HAP-1 (cell line): ENCODE measurements around the gene DSN1.
"Not testable (repeated sequence)": the region's sequence is repeated elsewhere in the genome, so short reads cannot be mapped to it uniquely, and the experiment has no call there.

Experiments
- DNase-seq, 2 experiments: peaks; one replicate each; pipeline ENCODE4 v3.0.0-alpha.2; 2016 to 2020; ENCODE audit warnings: low spot score in 2 of 2
- H3K27me3 ChIP-seq: fragments of 250-450 bp; sonication (Bioruptor Pico); 2 replicates; pipeline ENCODE4 v1.5.1; 2020; ENCODE audit warnings: low read depth, mild to moderate bottlenecking, moderate library complexity
- H3K36me3 ChIP-seq: fragments of 250-450 bp; sonication (Bioruptor Pico); replicated peaks from 2 replicates; pipeline ENCODE4 v1.5.1; 2020; ENCODE audit warnings: mild to moderate bottlenecking
- H3K4me1 ChIP-seq: fragments of 250-450 bp; sonication (Bioruptor Pico); 2 replicates; pipeline ENCODE4 v1.5.1; 2020; ENCODE audit warnings: mild to moderate bottlenecking
- H3K4me3 ChIP-seq: fragments of 250-450 bp; sonication (Bioruptor Pico); 2 replicates; pipeline ENCODE4 v1.5.1; 2020; ENCODE audit warnings: mild to moderate bottlenecking, moderate library complexity
- H3K9me3 ChIP-seq: fragments of 250-450 bp; sonication (Bioruptor Pico); 2 replicates; pipeline ENCODE4 v1.5.1; 2020; ENCODE audit warnings: mild to moderate bottlenecking, moderate library complexity
- in situ Hi-C: fragments of 300-500 bp; cut with MboI; formaldehyde crosslinking; loops from 3 replicates; pipeline ENCODE4 v1.14.3; 2020; ENCODE audit warnings: low sequenced_read_pairs, inconsistent platforms, mixed read lengths

The DSN1 gene

GRCh38 chr20:36805396-36805795 lies 31.8 kb upstream of the DSN1 start:
- no peaks in the 10 kb centered on the region for H3K27me3 ChIP-seq
- no peaks in the 10 kb centered on the region for H3K4me1 ChIP-seq
- DNase-seq = no peak
- peaks cover 86% of the 10 kb centered on the region for H3K36me3 ChIP-seq
- H3K4me3 ChIP-seq = no peak overlapping the region
- no peaks in the 10 kb centered on the region for H3K9me3 ChIP-seq
- in situ Hi-C loops = no loop called here

DNA sequence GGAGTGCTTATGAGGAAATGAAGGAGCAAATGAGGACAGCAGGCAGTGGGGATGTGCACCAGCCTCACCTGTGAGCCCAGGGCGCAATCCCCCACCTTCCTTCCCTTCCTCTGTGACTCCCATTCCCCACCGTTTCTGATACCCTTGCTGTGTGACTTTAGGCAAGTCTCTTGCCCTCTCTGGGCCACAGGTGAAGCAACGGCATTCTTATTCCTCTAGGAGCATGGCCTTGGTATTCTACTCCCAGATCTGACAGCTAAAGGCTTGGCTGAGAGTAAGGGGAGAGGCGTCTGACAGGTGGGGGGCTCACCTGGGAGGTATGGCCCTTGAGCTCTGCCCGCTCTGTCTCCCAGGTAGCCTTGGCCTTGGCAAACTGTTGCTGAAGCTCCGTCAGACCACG lies 30.9 kb upstream of the DSN1 start:
- DNase-seq = no peak
- Histone ChIP-seq H3K36me3 (peaks cover 90% of the 10 kb centered on the region), H3K27me3 (no peaks in the 10 kb centered on the region), H3K9me3 (no peaks in the 10 kb centered on the region), H3K4me3 (no peak overlapping the region), H3K4me1 (no peaks in the 10 kb centered on the region)
- in situ Hi-C loops = no loop called here

DNA sequence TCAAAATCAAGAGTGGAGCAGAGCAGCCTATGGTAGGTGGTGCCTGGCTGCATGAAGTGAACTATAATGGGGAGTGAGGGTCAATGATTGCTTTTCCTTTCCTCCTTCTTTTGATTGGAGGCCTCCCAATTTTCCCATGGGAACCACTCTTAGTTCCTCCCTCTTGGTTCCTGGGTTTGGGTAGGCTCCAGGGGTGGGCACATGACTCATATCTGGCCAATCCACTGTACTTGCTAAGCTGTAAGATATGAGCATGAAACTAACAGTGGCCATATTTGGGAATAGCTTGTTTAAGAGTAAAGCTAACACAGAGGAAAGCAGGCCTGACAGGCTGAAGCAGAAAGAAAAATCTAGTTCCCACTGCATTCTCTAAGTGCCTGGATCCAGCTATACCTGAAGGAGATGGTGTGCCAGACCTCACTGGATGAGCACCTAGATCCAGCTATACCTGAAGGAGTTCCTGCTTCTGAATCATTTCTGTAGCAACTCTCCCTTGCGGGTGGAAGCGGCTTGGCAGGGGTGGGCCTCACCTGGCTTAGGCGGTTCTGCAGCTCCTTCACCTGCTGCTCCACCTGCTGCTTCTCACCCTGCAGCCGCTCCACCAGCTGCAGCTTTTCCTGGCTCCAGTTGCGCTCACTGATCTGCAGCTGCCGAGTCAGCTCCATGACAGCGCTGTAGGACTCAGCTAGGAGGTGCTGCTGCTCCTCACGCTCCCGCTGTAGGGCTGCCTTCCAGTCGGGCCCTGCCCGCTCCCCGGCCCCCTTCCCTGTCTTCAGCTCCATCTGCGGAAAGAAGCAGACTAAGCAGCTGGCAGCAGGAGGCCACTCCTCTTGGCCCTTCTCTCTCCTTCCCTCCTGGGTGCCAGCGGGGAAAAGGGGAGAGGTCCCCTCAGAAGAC lies 29.0 kb upstream of the DSN1 start:
- Histone ChIP-seq H3K27me3 (no peaks in the 10 kb centered on the region), H3K9me3 (no peaks in the 10 kb centered on the region), H3K36me3 (peaks cover 94% of the 10 kb centered on the region), H3K4me3 (no peak overlapping the region), H3K4me1 (no peaks in the 10 kb centered on the region)
- in situ Hi-C loops = no loop called here
- no peak for DNase-seq

- no peak for DNase-seq
- in situ Hi-C loops = no loop called here
- H3K36me3 ChIP-seq = peaks cover 91% of the 10 kb centered on the region
- H3K27me3 ChIP-seq = no peaks in the 10 kb centered on the region
- no peak overlapping the region for H3K4me3 ChIP-seq
- H3K4me1 ChIP-seq = no peaks in the 10 kb centered on the region
- H3K9me3 ChIP-seq = no peaks in the 10 kb centered on the region
These were observed 26.8 kb upstream of the DSN1 start for GRCh38 chr20:36800410-36800809.

GRCh38 chr20:36799313-36799712 lies 25.8 kb upstream of the DSN1 start:
- H3K9me3 ChIP-seq, H3K4me3 ChIP-seq, H3K27me3 ChIP-seq, DNase-seq, H3K4me1 ChIP-seq, in situ Hi-C loops: not testable (repeated sequence)
- peaks cover 86% of the 10 kb centered on the region for H3K36me3 ChIP-seq

- no peaks in the 10 kb centered on the region for H3K27me3 ChIP-seq
- in situ Hi-C loops = no loop called here
- H3K4me3 ChIP-seq = no peak overlapping the region
- H3K36me3 ChIP-seq = peaks cover 84% of the 10 kb centered on the region
- no peaks in the 10 kb centered on the region for H3K9me3 ChIP-seq
- no peaks in the 10 kb centered on the region for H3K4me1 ChIP-seq
- DNase-seq = no peak
These were observed 23.3 kb upstream of the DSN1 start for GRCh38 chr20:36796875-36797274.

DNA sequence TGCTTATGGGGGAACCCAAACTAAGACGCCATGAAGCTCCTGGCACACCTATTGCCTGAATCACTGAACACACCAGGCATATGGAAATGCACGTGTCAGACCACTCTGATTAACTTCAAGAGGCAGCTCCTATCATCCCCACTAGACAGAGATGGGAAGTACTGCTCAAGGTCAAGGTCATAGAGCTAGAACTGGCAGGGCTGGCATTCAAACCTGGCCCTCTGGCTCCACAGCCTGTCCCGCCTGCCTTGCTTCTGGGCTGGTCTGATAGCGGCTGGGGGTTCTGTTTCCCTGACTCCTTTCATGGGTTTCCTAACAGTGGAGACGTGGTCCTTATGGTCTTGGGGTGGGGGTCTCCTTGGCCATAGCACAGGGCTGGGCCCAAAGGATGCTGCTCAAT lies 22.6 kb upstream of the DSN1 start:
- H3K4me3 ChIP-seq = no peak overlapping the region
- H3K9me3 ChIP-seq = no peaks in the 10 kb centered on the region
- peaks cover 85% of the 10 kb centered on the region for H3K36me3 ChIP-seq
- no peaks in the 10 kb centered on the region for H3K27me3 ChIP-seq
- no peaks in the 10 kb centered on the region for H3K4me1 ChIP-seq
- in situ Hi-C loops = no loop called here
- no peak for DNase-seq

DNA sequence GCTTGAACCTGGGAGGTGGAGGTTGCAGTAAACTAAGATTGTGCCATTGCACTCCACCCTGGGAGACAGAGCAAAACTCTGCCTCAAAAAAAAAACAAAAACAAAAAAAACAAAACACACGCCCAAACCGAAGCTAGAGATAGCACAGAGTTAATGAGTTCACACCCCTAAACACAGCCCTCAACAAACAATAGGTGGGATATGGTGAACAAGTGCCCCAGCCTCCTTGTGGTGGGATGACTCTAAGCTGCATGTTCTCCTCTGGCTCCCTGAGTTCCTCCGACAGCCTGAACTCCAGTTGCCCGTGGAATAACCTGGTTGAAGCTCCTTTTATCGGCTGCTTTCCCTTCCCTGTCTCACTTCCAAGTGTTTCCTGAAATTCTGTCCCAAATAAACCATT lies 22.1 kb upstream of the DSN1 start:
- Histone ChIP-seq H3K27me3 (no peaks in the 10 kb centered on the region), H3K4me3 (no peak overlapping the region), H3K4me1 (no peaks in the 10 kb centered on the region), H3K36me3 (peaks cover 81% of the 10 kb centered on the region), H3K9me3 (no peaks in the 10 kb centered on the region)
- in situ Hi-C loops = no loop called here
- no peak for DNase-seq

DNA sequence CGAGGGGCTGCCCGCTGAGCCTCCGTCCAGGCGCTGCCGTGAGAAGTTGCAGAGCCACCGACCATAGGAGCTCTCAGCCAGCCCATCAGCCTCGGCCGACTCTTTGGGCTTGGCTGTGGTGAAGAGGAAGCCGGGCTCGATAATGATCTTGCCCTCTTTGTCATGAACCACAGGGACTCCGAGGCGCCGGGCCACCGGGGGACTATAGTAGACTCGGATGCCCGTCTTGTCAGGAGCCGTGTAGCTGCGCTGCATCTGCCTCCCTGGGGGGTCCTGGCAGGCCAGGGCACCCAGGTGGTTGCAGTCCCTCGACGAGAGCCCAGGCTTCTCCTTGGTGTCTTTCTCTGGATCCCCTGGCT lies 20.5 kb upstream of the DSN1 start:
- Histone ChIP-seq H3K36me3 (peaks cover 68% of the 10 kb centered on the region), H3K9me3 (no peaks in the 10 kb centered on the region), H3K4me3 (no peak overlapping the region), H3K27me3 (no peaks in the 10 kb centered on the region), H3K4me1 (no peaks in the 10 kb centered on the region)
- in situ Hi-C loops = no loop called here
- no peak for DNase-seq

DNA sequence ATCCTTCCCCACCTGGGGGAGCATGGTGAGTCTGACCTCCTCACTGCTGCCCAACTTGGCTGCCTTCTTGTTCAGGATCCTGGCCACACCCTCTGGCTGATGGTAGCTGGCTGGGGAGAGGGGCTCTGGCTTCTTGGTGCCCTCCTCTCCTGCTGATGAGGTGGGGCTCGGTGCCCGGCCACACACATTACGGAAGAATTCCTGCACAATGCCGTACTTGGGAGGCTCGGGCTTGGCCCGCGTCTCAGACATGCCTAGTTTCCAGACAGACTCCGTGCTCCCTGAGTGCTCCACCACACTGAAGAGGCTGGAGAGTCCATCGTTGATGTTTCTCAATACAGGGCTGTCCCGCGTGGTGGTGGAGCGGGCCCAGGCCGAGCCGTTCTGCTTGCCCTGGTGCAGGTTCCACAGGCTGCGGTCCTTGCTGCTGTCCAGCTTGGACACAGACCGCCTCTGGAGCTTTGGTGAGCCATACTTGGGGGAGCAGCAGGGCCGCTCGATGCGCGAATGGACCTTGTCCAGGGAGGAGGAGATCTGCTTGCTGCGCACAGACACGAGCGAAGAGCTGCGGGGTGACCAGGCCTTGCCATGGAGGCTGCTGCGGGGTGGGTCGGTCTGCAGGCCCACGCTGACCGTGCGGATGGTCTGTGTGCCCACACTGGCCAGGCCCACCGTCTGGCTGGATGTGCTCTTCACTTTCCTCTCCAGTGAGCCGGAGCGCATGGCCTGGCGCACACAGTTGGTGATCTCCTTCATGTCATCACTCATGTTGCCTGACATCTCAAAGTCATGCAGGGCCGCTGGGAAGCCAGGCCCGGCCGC lies 19.9 kb upstream of the DSN1 start:
- in situ Hi-C loops = no loop called here
- no peak for DNase-seq
- H3K4me3 ChIP-seq = no peak overlapping the region
- H3K27me3 ChIP-seq = no peaks in the 10 kb centered on the region
- no peaks in the 10 kb centered on the region for H3K9me3 ChIP-seq
- H3K4me1 ChIP-seq = no peaks in the 10 kb centered on the region
- H3K36me3 ChIP-seq = peaks cover 64% of the 10 kb centered on the region

GRCh38 chr20:36792422-36792821 lies 18.9 kb upstream of the DSN1 start:
- peak; percentile 48 to 70 for DNase-seq
- H3K27me3 ChIP-seq = no peaks in the 10 kb centered on the region
- H3K4me1 ChIP-seq = no peaks in the 10 kb centered on the region
- in situ Hi-C loops = no loop called here
- H3K4me3 ChIP-seq = no peak overlapping the region
- peaks cover 53% of the 10 kb centered on the region for H3K36me3 ChIP-seq
- no peaks in the 10 kb centered on the region for H3K9me3 ChIP-seq

DNA sequence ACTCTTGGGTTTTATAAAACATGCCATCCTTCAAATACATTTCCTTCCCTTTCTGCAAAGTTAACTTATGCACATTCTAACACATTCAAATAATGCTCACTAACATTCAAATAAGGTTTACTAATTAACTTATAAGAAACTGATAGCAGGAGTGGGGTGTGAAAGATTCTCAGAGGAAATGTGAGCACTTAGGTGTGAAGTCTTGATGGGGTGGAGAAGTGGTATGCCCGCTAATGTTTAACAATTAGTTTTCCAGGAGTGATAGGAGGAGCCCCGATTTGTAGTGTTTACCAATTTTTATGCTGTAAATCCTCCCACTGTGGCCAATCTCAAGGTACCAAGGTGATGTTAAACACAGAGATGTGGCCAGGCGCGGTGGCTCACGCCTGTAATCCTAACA lies 18.3 kb upstream of the DSN1 start:
- H3K9me3 ChIP-seq = no peaks in the 10 kb centered on the region
- no peak for DNase-seq
- H3K4me1 ChIP-seq = no peaks in the 10 kb centered on the region
- in situ Hi-C loops = no loop called here
- peaks cover 49% of the 10 kb centered on the region for H3K36me3 ChIP-seq
- no peaks in the 10 kb centered on the region for H3K27me3 ChIP-seq
- H3K4me3 ChIP-seq = no peak overlapping the region

DNA sequence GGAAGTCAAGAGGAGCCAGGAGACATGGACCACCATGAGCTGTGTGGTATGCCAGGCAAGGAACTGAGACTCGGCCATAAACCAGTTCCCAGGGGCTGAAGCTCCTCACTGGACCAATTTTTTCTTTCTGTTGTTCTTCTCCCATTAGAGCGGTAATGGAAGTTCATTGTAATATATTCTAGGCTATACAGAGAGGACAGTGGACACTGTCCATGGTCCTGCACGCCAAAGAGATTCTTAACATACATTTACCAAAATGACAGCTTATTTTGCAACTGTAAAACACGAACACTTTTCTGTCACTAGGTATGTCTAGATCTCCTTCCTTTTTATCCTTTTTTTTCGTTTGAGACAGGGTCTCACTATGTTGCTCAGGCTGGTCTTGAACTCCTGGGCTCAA lies 13.1 kb upstream of the DSN1 start:
- peaks cover 43% of the 10 kb centered on the region for H3K36me3 ChIP-seq

DNA sequence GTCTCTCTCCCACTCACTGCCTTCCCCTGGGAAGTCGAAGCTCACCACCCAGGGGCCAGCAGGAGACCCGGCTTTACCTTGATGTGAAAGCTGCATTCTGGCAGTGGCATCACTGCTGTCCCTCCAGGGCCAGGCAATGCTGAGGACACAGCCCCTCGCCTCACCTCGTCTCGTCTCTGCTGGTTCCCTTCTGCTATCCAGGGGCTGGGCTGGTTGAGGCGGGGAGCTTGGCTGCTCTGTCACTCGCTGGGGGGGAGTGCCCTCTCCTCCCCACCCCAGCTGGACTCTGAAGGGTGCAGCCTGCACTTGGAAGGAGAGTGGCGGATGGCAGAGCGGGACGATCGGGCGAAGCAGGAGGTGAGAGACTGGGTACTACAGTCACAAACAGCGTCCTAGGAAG lies 12.7 kb upstream of the DSN1 start:
- Histone ChIP-seq H3K36me3 (peaks cover 38% of the 10 kb centered on the region), H3K4me3 (no peak overlapping the region), H3K4me1 (no peaks in the 10 kb centered on the region), H3K9me3 (no peaks in the 10 kb centered on the region), H3K27me3 (no peaks in the 10 kb centered on the region)
- in situ Hi-C loops = no loop called here
- no peak for DNase-seq

More for the DNA sequence above, 13.1 kb upstream of the DSN1 start:
- no peaks in the 10 kb centered on the region for H3K9me3 ChIP-seq
- no peak overlapping the region for H3K4me3 ChIP-seq
- no peaks in the 10 kb centered on the region for H3K27me3 ChIP-seq
- H3K4me1 ChIP-seq = no peaks in the 10 kb centered on the region
- DNase-seq = no peak
- in situ Hi-C loops = no loop called here
